GM12892 (cell line): ENCODE data around the gene ZNF136.

Experiments
- DNase-seq: peaks from one replicate; pipeline ENCODE4 v3.0.0; 2011; ENCODE audit not compliant: insufficient read length
- FAIRE-seq: peaks from 2 replicates; lab custom pipeline; 2011; peaks lifted over from hg19 to GRCh38; lab: Jason Lieb, UNC
- POLR2A ChIP-seq: IDR thresholded peaks from 2 replicates; pipeline ENCODE4 v1.6.1; 2011; ENCODE audit warnings: low read depth, low read length, control low read depth
- POLR2AphosphoS5 ChIP-seq: IDR thresholded peaks from 2 replicates; pipeline ENCODE4 v1.6.1; 2011; ENCODE audit warnings: low read depth, low read length, control low read depth
- TAF1 ChIP-seq: IDR thresholded peaks from 2 replicates; pipeline ENCODE4 v1.6.1; 2011; ENCODE audit warnings: low read depth, mild to moderate bottlenecking, control low read depth, low read length, borderline replicate concordance

The ZNF136 gene

DNA sequence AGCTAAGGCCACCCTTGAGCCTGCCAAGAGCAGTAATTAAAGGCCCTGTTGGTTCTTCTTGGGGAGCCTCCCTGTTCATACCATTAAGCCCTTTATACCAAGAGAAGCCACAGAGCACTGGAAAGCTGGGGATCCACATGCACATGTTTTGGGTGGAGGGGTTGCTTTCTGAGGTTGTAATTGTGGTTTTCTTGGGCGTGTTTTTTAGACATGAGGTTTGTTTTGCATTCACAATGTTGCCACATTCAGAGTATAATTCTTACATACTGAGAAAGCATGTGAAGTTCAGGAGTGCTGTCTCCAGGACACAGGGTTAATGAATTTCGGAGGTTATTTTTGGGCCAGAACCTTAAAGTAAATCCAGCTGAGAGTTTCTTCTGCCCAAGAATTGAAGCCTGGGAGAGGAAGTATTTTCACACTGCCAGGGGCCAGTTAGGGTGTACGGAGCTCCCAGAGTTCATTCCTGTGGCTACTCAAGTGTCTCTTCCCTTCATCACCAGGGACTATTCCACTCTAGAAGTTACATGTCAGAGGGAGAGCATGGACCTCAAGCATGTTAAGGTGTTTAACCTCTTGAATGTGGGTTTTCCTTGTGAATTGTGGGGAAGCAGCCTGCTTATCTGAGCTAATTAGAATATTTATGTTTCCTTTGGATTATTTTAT is 37.0 kb downstream of the ZNF136 start:
- DNase-seq (no peak), FAIRE-seq (no peak)
- TF ChIP-seq POLR2AphosphoS5 (no peak), TAF1 (no peak), POLR2A (no peak)

DNA sequence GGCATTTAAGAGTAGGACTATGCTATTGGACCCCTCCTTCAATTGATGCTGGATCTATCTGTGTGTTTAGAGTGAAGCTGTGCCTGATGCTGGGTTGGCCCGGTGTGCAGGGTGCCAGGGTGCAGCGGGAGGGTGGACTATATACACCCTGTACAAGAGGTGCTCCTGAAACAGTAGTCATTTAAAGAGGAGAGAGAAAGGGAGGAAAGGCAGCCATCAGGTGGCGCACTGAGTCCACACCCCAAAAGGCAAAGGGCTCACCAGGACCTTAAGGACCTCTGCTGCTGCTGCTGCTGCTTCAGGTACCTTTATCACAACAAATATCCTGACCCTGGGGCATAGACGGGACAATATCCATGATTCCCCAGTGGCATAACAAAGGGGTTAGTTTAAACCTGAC is 39.4 kb downstream of the ZNF136 start:
- FAIRE-seq (no peak), DNase-seq (no peak)
- TF ChIP-seq POLR2A (no peak), POLR2AphosphoS5 (no peak), TAF1 (no peak)

DNA sequence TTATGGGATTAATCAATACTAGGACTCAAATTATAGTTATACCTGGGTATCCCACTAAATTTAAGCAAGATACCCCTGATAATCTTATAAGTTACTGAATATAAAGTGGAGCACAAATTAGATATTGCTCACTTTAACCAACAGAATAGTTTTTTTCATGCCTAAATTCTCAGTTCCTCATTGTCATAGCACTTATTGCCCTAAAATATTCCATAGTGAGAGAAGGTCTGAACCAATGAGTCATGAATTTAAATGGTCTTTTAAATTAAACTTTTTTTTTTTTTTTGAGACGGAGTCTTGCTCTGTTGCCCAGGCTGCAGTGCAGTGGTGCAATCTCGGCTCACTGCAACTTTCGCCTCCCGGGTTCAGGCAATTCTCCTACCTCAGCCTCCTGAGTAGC is 42.4 kb downstream of the ZNF136 start:
- TF ChIP-seq POLR2AphosphoS5, result no peak
- no peak for TF ChIP-seq TAF1
- TF ChIP-seq POLR2A, result no peak
- no peak for DNase-seq
- FAIRE-seq, result no peak

DNA sequence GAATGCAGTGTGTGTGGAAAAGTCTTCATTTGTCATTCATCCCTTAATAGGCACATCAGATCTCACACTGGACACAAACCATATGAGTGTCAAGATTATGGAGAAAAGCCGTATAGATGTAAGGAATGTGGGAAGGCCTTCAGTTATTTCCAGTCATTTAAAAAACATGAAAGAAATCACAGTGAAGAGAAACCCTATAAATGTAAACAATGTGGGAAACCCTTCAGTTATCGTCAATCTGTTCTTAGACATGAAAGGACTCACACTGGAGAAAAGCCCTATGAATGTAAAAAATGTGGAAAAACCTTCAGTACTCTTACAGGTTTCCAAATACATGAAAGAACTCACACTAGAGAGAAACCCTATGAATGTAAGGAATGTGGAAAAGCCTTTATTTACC is 45.3 kb downstream of the ZNF136 start:
- TF ChIP-seq POLR2A, result no peak
- TF ChIP-seq POLR2AphosphoS5, result no peak
- no peak for TF ChIP-seq TAF1
- no peak for DNase-seq
- FAIRE-seq, result no peak

DNA sequence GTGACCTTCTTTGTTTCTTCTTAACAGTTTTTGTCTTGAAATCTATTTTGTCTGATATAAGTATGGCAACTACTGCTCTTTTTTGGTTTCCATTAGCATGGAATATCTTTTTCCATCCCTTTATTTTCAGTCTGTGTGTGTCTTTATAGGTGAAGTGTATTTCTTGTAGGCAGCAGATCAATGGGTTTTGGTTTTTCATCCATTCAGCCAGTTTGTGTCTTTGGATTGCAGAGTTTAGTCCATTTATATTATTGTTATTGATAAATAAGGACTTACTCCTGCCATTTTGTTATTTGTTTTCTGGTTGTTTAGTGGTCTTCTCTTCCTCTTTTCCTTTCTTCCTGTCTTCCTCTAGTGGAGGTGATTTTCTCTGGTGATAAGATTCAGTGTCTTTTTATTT is 54.4 kb downstream of the ZNF136 start:
- no peak for FAIRE-seq

DNA sequence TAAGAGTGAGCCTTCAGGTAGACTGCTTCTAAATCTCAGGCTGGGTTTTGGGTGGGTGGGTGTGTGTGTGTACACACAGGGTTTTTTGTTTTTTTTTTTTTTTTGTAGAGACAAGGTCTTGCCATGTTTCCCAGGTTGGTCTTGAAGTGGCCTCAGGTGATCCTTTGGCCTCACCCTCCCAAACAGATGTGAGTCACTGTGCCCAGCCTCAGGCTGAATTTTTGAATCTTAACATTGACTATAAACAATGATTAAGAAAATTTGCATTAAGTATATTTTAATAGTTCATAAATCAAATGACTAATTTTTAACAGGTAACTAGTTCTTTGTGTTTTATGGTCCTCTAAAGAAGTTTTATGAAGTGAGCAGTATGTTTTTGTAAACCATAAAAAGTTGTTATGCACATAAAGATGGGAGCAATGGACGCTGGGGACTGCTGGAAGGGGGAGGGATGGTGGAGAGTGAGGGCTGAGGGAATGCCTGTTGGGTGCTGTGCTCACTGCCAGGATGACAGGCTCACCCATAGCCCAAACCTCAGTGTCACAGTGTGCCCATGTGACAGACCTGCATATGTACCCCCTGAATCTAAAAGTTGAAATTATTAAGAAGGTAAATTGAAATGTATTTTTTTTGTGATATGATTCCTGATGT is 60.2 kb downstream of the ZNF136 start:
- DNase-seq (no peak), FAIRE-seq (no peak)
- TF ChIP-seq TAF1 (no peak), POLR2A (no peak), POLR2AphosphoS5 (no peak)

More for the DNA sequence above, 54.4 kb downstream of the ZNF136 start:
- TF ChIP-seq POLR2AphosphoS5, result no peak
- no peak for TF ChIP-seq POLR2A
- TF ChIP-seq TAF1, result no peak
- no peak for DNase-seq

DNA sequence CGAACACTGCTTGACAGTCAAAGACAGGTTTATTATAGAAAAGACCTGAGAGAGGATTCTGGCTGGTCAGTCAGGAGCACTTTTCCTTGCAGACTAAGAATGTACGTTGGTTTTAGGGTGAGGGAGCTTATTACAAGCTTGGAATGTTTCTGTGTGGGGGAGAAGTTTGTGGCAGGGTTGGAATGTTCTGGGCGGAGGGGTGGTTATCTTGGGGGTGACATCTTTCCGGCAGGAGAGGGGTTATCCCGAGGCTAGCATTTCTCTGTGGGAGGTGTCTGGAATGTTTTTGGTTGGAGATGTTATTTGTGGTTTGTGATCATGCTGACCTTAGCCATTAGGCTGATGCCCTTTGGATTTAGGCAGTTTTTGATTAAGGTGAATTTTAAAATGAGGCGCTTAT is 61.8 kb downstream of the ZNF136 start:
- DNase-seq, result no peak
- no peak for FAIRE-seq
- no peak for TF ChIP-seq POLR2AphosphoS5
- no peak for TF ChIP-seq POLR2A
- no peak for TF ChIP-seq TAF1

DNA sequence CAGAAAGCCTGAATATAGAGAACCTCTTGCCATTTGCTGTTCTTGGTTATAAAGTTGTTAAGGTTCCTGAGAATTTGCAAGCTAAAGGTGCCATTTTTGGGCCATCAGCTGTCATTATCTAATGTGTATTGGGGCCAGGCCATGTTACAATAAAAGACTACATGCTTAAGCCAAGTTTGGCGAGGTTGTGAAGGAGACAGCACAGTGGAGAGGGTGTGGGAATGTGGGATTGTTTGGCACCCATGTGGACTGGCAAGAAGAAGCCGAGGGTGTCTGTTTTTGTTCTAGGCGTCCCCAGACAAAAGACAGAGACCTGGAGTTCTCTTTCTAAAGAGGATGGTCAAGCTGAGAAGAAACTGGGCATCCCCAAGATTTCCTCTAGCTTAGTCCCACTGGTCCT is 67.1 kb downstream of the ZNF136 start:
- no peak for FAIRE-seq

DNA sequence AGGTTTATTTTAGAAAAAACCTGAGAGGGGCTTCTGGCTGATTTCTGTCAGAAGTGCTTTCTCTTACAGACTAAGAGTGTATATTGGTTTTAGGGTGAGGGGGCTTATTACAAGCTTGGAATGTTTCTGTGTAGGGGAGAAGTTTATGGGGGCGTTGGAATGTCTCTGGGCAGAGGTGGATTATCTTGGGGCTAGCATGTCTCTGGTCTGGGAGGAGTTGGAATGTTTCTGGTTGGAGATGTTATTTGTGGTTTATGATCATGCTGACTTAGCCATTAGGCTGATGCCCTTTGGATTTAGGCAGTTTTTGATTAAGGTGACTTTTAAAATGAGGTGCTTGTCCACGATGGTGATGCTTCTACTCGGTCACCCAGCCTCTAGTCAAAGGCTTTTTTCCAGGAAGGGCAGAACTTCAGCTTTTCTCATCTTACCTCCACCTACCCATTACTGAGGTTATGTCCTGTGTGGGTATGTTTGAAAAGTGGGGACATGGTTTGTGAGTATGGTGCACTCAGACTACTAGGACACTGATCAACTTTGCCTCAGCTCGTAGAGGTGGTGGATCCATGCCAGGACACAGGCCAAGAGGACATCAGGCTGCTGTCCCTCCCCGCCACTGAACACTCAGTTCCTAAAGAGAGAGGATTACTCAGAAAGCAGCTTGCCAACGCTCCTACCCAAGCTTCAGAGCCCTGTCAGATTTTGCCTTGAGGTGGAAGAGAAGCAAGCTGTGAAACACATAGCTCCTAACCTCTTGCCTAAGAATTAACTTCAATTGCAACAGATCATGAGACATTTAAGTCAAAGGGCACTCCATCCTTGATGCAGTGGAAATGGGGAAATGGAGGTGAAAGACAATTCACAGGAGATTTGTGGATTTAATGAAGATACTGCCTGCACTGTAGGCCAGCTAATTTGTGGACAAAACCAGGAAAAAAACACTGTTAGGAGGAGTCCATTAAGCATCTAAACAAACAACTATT is 68.1 kb downstream of the ZNF136 start:
- no peak for TF ChIP-seq TAF1
- TF ChIP-seq POLR2AphosphoS5, result no peak
- no peak for TF ChIP-seq POLR2A
- DNase-seq (no peak), FAIRE-seq (no peak)

More for the DNA sequence above, 67.1 kb downstream of the ZNF136 start:
- no peak for DNase-seq
- no peak for TF ChIP-seq POLR2AphosphoS5
- TF ChIP-seq TAF1, result no peak
- TF ChIP-seq POLR2A, result no peak

DNA sequence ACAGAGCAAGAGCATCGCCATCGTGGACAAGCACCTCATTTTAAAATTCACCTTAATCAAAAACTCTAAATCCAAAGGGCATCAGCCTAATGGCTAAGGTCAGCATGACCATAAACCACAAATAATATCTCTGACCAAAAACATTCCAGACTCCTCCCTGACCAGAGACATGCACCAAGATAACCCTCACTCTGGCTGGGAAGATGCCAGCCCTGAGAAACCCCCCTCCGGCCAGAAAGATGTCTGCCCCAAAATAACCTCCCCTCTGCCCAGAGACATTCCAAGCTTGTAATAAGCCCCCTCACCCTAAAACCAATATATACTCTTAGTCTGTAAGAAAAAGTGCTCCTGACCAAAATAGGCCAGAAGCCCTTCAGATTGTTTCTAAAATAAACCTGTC is 70.1 kb downstream of the ZNF136 start:
- no peak for DNase-seq
- no peak for FAIRE-seq
- no peak for TF ChIP-seq POLR2AphosphoS5

DNA sequence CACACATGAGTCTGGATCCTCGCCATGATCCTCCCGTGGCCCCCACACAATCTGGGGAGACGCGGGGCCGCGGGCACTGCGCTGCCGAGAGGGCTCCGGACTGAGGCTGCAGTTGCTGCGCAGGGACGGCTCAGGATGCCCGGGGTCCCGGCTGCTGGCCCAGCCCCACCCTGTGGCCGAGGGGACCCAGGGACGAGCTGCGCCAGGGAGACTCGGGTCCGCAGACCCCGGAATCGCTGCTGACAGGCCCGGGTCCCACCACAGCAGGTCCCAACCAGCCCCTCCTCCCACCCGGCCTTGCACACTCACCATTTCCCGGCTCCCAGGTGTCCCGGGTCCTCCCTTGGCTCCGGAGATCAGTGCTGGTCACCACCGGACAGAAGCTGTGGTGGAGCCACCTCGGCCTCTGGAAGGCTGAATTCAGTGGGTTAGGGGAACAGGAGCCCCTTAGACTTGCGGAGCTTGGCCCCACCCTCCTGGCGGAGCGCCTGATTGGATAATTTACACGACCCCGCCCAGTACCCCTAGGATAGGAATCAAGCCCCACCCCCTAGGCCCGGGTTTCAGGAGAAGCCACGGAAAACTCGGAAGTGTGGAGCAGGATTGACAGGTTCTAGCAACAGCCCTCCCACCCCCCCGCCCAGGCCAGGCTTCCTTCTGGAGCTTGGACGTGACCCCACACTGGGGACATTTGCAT is 74.4 kb downstream of the ZNF136 start:
- no peak for FAIRE-seq
- no peak for DNase-seq

More for the DNA sequence above, 74.4 kb downstream of the ZNF136 start:
- TF ChIP-seq POLR2A (no peak), POLR2AphosphoS5 (no peak), TAF1 (no peak)
